RWPE2 (cell line): ENCODE measurements around the gene SETBP1.

Source experiments
- ATAC-seq: fragments of 200-7000 bp; cut with Tn5 transposase; 3 replicates; pipeline ENCODE4 v1.9.1; 2021; ENCODE audit warnings: low read depth
- DNase-seq: peaks from one replicate; pipeline ENCODE4 v3.0.0-alpha.2; 2020; ENCODE audit warnings: low spot score
- H3K27ac ChIP-seq: fragments of 450-650 bp; 2 replicates; pipeline ENCODE4 v1.5.1; 2017; ENCODE audit warnings: mild to moderate bottlenecking; ENCODE audit not compliant: poor library complexity, severe bottlenecking
- H3K27me3 ChIP-seq: fragments of 250-450 bp; sonication (Bioruptor Pico); 2 replicates; pipeline ENCODE4 v1.5.1; 2021; ENCODE audit warnings: mild to moderate bottlenecking, moderate library complexity; ENCODE audit not compliant: insufficient read depth, poor library complexity, severe bottlenecking
- H3K36me3 ChIP-seq: fragments of 250-450 bp; sonication (Bioruptor Pico); 2 replicates; pipeline ENCODE4 v1.5.1; 2020; ENCODE audit warnings: low read depth, mild to moderate bottlenecking, moderate library complexity
- H3K4me1 ChIP-seq: fragments of 250-450 bp; sonication (Bioruptor Pico); 2 replicates; pipeline ENCODE4 v1.5.1; 2021; ENCODE audit warnings: mild to moderate bottlenecking, moderate library complexity; ENCODE audit not compliant: insufficient read depth, poor library complexity, severe bottlenecking
- H3K4me3 ChIP-seq: fragments of 250-450 bp; sonication (Bioruptor Pico); 2 replicates; pipeline ENCODE4 v1.5.1; 2021; ENCODE audit warnings: mild to moderate bottlenecking, moderate library complexity; ENCODE audit not compliant: severe bottlenecking
- H3K9me3 ChIP-seq: fragments of 250-450 bp; sonication (Bioruptor Pico); 2 replicates; pipeline ENCODE4 v1.5.1; 2021; ENCODE audit warnings: mild to moderate bottlenecking, moderate library complexity; ENCODE audit not compliant: severe bottlenecking
- CTCF ChIP-seq: fragments of 450-650 bp; IDR thresholded peaks from one replicate; pipeline ENCODE4 v1.5.1; 2017; ENCODE audit warnings: mild to moderate bottlenecking, moderate library complexity; ENCODE audit not compliant: poor library complexity, severe bottlenecking

The SETBP1 gene

GRCh38 chr18:44687421-44687820, 6.7 kb downstream of the SETBP1 start:
- H3K27ac ChIP-seq: no peak overlapping the region
- no peak overlapping the region for H3K4me3 ChIP-seq
- DNase-seq: no peak
- TF ChIP-seq CTCF: no peak
- peaks cover 11% of the 10 kb centered on the region for H3K4me1 ChIP-seq
- H3K9me3 ChIP-seq: no peaks in the 10 kb centered on the region
- ATAC-seq: no peak
- H3K36me3 ChIP-seq: no peaks in the 10 kb centered on the region
- no peaks in the 10 kb centered on the region for H3K27me3 ChIP-seq

- TF ChIP-seq CTCF: no peak
- DNase-seq (no peak), ATAC-seq (no peak)
- Histone ChIP-seq H3K27me3 (no peaks in the 10 kb centered on the region), H3K4me3 (no peak overlapping the region), H3K9me3 (no peaks in the 10 kb centered on the region), H3K36me3 (no peaks in the 10 kb centered on the region), H3K27ac (no peak overlapping the region), H3K4me1 (peaks cover 18% of the 10 kb centered on the region)
Measured at GRCh38 chr18:44689736-44690135, 9.0 kb downstream of the SETBP1 start.

DNA sequence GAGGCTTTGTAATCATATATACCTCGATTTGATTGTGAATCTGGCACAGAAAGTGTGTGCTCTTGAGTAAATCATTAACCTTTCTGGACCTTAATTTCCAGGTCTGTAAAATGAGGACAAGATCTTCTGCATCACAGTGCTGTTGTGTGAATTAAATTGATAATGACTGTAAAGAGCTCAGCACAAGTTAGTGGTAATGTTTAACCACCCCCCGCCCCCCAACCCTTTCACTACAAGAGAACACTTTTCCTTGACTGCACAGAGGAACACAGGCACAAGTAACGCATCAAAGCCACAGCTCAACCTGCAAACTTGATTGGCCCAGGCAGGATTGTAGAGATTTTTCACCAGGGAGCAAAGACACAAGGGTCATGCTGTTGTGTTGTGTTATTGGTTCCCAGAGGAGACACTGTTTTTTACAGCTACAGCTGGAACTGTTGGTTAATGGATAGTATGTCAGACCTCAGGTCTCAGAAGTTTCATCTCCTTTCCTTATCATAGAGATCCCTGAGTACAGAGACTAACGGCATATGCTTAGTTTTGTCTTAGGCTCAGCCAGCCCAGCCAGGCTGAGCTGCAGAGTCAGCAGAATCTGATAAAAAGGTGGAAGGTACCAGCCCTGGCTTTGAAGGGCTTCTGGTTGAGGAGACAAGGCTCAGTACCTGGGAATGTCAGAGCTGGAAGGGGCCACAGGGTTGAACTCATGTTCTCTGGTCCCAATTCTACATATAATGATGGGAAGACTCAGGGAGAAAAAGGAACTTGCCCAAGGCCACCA, 10.6 kb downstream of the SETBP1 start:
- TF ChIP-seq CTCF: no peak
- H3K27ac ChIP-seq: peak overlapping the region; percentile 90
- no peaks in the 10 kb centered on the region for H3K27me3 ChIP-seq

GRCh38 chr18:44693030-44693784, 12.5 kb downstream of the SETBP1 start:
- H3K4me1 ChIP-seq: peaks cover 25% of the 10 kb centered on the region
- H3K9me3 ChIP-seq: no peaks in the 10 kb centered on the region
- H3K36me3 ChIP-seq: no peaks in the 10 kb centered on the region
- DNase-seq (no peak), ATAC-seq (peak; percentile 89)
- no peak for TF ChIP-seq CTCF
- peak overlapping the region; percentile 90 for H3K27ac ChIP-seq
- H3K4me3 ChIP-seq: no peak overlapping the region
- H3K27me3 ChIP-seq: no peaks in the 10 kb centered on the region

More for the DNA sequence above, 10.6 kb downstream of the SETBP1 start:
- Histone ChIP-seq H3K36me3 (no peaks in the 10 kb centered on the region), H3K4me3 (no peak overlapping the region), H3K9me3 (no peaks in the 10 kb centered on the region), H3K4me1 (peaks cover 18% of the 10 kb centered on the region)
- ATAC-seq (no peak), DNase-seq (no peak)
